GM18511 (cell line): Measurements from ENCODE around the gene NUP42.
"Not testable (repeated sequence)": the region's sequence is repeated elsewhere in the genome, so short reads cannot be mapped to it uniquely, and the experiment has no call there.

ENCODE experiments used
- ATAC-seq: cut with Tn5 transposase; IDR thresholded peaks from one replicate; pipeline ENCODE4 v1.9.1; 2021; ENCODE audit warnings: mild to moderate bottlenecking, moderate library complexity; ENCODE audit not compliant: unreplicated experiment

Gene NUP42

DNA sequence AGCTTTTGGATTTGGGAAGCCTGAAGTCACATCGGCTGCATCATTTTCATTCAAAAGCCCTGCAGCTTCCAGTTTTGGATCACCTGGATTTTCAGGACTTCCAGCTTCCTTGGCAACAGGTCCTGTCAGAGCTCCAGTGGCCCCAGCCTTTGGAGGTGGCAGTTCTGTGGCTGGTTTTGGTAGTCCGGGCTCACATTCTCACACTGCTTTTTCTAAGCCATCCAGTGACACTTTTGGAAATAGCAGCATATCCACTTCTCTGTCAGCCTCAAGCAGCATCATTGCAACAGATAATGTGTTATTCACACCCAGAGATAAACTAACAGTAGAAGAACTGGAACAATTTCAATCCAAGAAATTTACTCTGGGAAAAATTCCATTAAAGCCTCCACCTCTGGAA, 18.5 kb downstream of the NUP42 start:
- no peak for ATAC-seq

DNA sequence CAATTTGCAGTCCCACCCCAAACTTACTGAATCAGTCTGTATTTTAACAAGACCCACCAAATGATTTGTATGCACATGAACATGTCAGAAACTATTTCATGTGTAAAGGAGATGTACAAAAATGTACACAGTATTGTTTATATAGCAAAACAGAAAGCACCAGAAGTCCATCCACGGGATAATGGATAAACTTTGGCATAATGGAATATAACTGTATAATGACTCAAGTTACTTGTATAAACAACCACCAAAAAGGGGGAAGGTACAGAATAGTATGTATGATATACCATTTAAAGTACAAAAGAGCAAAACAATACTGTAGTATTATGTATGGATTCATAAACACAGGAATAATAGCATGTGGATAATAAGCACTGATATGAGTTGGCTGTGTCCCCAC, 22.4 kb downstream of the NUP42 start:
- ATAC-seq = no peak

DNA sequence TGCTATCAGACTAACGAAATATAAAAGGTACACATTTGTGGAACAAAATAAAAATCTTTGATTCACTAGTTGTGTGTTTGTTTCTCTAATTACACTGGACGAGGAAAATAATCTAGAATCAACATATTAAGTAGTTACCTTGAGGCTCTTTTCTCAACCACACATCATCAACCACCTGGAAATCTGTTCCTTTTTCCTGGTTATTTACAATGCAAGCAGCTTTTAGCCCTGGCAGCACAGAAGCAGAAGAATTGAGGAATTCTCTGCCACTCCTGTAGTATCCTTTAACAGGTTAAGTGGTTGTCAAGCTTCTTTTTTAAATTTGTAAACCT, 23.7 kb downstream of the NUP42 start:
- no peak for ATAC-seq

- no peak for ATAC-seq
Observed at GRCh38 chr7:23205909-23206767, 24.3 kb downstream of the NUP42 start.

DNA sequence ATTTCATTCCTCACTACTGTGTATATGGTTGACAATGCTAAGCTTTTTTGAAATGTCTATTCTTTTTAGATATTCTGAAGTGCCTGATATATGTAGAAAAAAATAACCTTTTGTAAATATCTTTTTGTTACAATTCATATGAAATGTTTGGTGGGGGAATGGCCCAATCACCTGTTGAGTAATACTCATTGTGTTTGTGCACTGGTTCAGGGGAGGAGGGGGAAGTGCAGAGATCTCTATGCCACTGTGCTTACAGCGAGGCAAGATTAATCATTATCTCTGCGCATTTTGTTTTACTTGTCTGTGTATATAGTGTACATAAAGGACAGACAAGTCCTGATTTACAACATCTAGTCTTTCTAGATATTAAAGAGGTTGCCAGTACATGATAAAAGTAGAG, 25.2 kb downstream of the NUP42 start:
- no peak for ATAC-seq

- no peak for ATAC-seq
Observed at GRCh38 chr7:23207884-23208283, 26.0 kb downstream of the NUP42 start.

DNA sequence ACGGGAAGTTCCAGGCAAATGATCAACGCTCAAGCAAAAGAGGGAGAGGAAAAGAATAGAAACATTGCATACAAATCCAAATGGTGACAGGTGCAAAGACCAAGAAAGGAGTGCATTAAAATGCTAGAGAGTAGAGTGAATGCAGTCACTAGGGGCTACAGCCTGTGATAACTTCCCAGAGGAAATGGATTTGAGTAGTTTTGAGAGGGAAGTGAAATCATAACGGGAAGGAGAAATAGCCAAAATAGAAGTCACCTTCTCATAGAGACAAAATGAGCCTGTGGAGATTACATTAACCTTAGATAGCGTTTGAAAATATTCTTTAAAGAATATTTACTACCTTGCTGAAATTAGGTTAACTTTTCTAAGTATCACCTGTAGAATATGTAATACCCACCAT, 26.5 kb downstream of the NUP42 start:
- no peak for ATAC-seq

DNA sequence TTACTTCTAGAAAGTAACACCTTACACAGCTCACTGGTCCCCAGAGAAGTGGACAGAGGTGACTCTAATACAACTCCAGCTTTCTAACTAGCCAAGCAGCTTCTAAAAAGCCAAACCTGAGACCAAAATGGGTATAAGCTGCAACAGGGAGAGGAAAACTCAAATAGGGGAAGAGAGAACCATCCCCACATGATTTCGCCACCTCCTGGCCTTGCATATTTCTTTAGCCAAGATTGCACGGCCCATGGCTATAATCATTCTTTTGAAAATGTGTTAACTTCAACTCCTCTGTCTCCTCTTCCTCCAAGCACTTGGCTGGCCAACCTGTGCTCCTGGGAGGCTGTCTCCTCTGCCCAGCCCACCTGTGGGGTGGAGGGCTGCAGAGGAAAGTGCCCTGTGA, 28.7 kb downstream of the NUP42 start:
- no peak for ATAC-seq

GRCh38 chr7:23211589-23211988, 29.7 kb downstream of the NUP42 start:
- no peak for ATAC-seq

GRCh38 chr7:23212395-23212794, 30.5 kb downstream of the NUP42 start:
- no peak for ATAC-seq

GRCh38 chr7:23212841-23213240, 31.0 kb downstream of the NUP42 start:
- ATAC-seq = no peak

DNA sequence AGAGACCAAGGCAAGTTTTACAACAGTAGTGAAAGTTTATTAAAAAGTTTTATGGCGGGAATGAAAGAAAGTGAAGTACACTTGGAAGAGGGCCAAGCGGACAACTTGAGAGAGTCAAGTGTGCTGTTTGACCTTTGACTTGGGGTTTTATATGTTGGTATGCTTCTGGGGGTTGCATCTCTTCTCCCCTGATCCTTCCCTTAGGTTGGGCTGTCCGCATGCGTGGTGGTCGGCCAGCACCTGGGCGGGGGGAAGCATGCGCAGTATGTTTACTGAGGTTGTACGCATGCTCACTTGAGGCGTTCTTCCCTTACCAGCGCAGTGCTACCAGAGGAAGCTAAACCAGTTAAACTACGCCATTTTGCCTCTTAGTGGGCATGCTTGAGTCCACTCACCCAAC, 31.9 kb downstream of the NUP42 start:
- ATAC-seq = no peak

GRCh38 chr7:23214423-23214822, 32.6 kb downstream of the NUP42 start:
- ATAC-seq = no peak

DNA sequence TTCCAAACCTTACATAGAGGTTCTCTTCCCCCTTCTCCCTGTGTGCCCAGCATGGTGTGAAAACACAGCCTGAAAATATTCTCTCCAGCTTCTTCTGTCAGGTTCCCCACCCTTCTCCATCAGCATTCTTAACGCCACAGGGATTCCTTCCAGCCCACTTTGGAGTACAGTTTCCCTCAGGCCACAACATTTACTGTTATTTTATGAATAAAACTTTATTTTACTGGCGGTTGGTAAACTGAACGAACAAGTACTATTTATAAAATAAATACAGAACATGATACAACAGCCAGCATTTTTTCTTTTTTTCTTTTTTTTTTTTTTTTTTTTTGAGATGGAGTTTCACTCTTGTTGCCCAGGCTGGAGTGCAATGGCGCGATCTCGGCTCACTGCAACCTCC, 33.1 kb downstream of the NUP42 start:
- no peak for ATAC-seq

DNA sequence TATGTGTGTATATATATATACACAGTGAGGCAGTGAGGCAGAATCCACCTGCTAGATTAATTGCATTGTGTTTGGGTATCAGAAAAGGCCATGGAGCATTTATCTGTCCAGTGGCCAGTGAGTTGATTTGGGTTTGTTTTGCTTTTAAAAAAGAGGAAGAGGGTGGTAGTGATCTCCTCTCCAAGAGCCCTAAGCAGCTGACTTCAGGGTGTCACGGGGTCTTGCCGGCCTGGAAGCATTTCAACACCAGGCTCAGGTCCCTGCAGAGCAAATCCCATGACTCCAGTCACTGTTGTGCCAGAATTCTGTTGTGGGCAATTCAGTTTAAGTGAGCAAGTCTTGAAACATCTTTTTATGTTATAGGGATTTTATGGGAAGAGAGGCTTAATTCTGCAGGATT, 34.2 kb downstream of the NUP42 start:
- ATAC-seq = no peak

DNA sequence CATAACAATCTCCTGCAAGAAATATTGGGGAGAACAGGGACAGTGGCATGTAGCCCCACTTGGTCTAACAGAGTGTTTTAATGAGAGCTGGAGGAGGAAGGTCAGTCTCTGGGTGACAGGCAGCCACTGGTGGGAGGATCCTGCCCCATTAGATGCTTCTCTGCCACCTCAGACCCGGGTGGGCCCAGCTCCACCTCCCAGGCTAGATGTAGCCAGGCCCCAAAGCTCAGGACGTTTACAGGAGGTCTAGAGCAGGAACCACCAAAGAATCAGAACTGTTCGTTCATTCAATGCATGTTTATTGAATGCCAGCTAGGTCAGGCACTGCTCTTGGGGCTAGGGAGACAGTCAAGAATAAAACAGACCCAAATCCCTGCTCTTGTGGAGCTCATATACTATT, 36.3 kb downstream of the NUP42 start:
- no peak for ATAC-seq

DNA sequence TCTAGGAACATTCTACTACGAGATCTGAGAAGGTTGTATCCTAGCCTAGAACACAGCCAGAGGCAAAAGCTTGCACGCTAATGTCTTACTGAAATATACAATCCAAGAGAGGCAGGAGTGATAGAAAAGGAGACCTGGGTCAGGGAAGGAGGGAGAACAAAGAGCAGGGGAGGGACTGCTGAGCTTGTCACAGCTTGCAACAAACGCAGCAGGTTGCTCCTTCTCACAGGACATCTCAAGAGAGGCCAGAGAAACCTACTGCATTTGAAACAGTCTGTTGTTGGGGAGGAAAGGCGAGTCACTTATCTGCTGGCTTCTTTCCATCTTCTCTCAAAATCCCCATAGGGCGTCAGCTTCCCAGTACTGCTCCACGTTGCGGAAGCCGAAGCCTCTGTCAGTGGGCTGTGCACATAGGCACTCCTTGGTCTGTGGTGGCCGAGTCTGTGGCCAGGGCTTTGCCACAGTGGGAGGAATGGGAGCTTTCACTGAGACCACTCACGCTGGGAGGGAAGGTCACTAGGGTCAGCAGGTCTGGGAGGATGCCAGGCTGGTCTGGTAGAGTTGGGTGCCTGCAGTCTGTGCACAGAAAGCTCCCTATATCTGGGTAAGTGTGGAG, 39.0 kb downstream of the NUP42 start:
- ATAC-seq = no peak

GRCh38 chr7:23222439-23223030, 40.7 kb downstream of the NUP42 start:
- no peak for ATAC-seq

GRCh38 chr7:23224364-23224763, 42.5 kb downstream of the NUP42 start:
- not testable (repeated sequence) for ATAC-seq

- no peak for ATAC-seq
Observed at GRCh38 chr7:23226844-23227450, 45.1 kb downstream of the NUP42 start.

- no peak for ATAC-seq
Observed at GRCh38 chr7:23228412-23228811, 46.6 kb downstream of the NUP42 start.

DNA sequence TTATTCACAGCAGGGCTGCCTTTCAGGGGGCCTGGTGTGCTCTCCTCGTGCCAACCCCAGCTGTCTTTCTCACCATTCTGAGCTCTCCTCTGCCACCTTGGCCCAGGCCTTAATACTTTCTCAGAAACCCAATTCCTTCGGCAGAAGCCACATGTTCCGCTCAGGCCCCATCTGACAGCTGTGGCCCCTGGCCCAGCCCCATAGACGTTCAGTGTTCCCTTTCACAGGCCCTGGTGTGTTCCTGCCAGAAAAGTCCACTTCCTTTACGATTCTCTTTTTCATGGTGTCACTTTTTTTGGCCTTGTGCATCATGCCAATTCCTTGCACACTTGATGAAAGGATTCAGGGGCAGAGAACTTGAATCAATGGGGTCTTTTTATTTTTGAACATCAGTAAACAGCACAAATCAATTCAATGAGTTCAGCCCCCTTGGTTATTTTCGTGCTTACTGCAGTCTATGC, 48.8 kb downstream of the NUP42 start:
- ATAC-seq = no peak
